ENCODE results near the gene SYPL2. TPM values are rescaled to one million over a fixed set of nuclear protein-coding genes. Genes with fewer than 3 reads are reported as not detected.

Gene SYPL2
- total RNA-seq, 1 donor from 2014 or later, result not detected

- H3K36me3 Mint-ChIP-seq (ENCODE audit: low read depth, unreplicated experiment), result peaks cover 6% of the 10 kb centered on the region
- H3K4me3 Mint-ChIP-seq (ENCODE audit: unreplicated experiment), result peak overlapping the region; percentile 76
- H3K4me1 Mint-ChIP-seq (ENCODE audit: unreplicated experiment), result no peaks in the 10 kb centered on the region
- no peak for DNase-seq (ENCODE audit: low spot score)
- no peaks in the 10 kb centered on the region for H3K9me3 Mint-ChIP-seq (ENCODE audit: unreplicated experiment)
- no peak for TF ChIP-seq CTCF (IDR thresholded peaks at IDR 0.05; ENCODE audit: unreplicated experiment)
- H3K27ac Mint-ChIP-seq (ENCODE audit: unreplicated experiment), result no peak overlapping the region
- peaks cover 5% of the 10 kb centered on the region for H3K27me3 Mint-ChIP-seq (ENCODE audit: unreplicated experiment)
Measured at GRCh38 chr1:109493227-109493626, 26.9 kb downstream of the SYPL2 start.

GRCh38 chr1:109493805-109494539, 27.6 kb downstream of the SYPL2 start, which contains the start of gene CYB561D1:
TSS of gene CYB561D1 (plus strand) at chr1:109494094. CDS start at chr1:109494140, 46 bp downstream.
- H3K4me1 Mint-ChIP-seq (ENCODE audit: unreplicated experiment), result no peaks in the 10 kb centered on the region
- H3K9me3 Mint-ChIP-seq (ENCODE audit: unreplicated experiment), result no peaks in the 10 kb centered on the region
- peak; percentile 98 for DNase-seq (ENCODE audit: low spot score)
- H3K36me3 Mint-ChIP-seq (ENCODE audit: low read depth, unreplicated experiment), result peaks cover 6% of the 10 kb centered on the region
- TF ChIP-seq CTCF (IDR thresholded peaks at IDR 0.05; ENCODE audit: unreplicated experiment), result peak; percentile 77
- H3K27ac Mint-ChIP-seq (ENCODE audit: unreplicated experiment), result no peak within 1 kb of the TSS
- H3K27me3 Mint-ChIP-seq (ENCODE audit: unreplicated experiment), result peaks cover 3% of the 10 kb centered on the region
- H3K4me3 Mint-ChIP-seq (ENCODE audit: unreplicated experiment), result peak within 1 kb of the TSS; percentile 94

GRCh38 chr1:109495738-109496137, 29.4 kb downstream of the SYPL2 start:
- H3K4me1 Mint-ChIP-seq (ENCODE audit: unreplicated experiment), result peaks cover 2% of the 10 kb centered on the region
- peak overlapping the region; percentile 40 for H3K4me3 Mint-ChIP-seq (ENCODE audit: unreplicated experiment)
- peaks cover 9% of the 10 kb centered on the region for H3K36me3 Mint-ChIP-seq (ENCODE audit: low read depth, unreplicated experiment)
- no peaks in the 10 kb centered on the region for H3K9me3 Mint-ChIP-seq (ENCODE audit: unreplicated experiment)
- no peak overlapping the region for H3K27ac Mint-ChIP-seq (ENCODE audit: unreplicated experiment)
- no peak for DNase-seq (ENCODE audit: low spot score)
- H3K27me3 Mint-ChIP-seq (ENCODE audit: unreplicated experiment), result peaks cover 3% of the 10 kb centered on the region
- TF ChIP-seq CTCF (IDR thresholded peaks at IDR 0.05; ENCODE audit: unreplicated experiment), result no peak

GRCh38 chr1:109497449-109498160, 31.3 kb downstream of the SYPL2 start:
- no peak for TF ChIP-seq CTCF (IDR thresholded peaks at IDR 0.05; ENCODE audit: unreplicated experiment)
- Mint-ChIP-seq H3K4me1 (ENCODE audit: unreplicated experiment) (peaks cover 2% of the 10 kb centered on the region), H3K27ac (ENCODE audit: unreplicated experiment) (no peak overlapping the region), H3K27me3 (ENCODE audit: unreplicated experiment) (peaks cover 2% of the 10 kb centered on the region), H3K36me3 (ENCODE audit: low read depth, unreplicated experiment) (peaks cover 13% of the 10 kb centered on the region), H3K9me3 (ENCODE audit: unreplicated experiment) (no peaks in the 10 kb centered on the region), H3K4me3 (ENCODE audit: unreplicated experiment) (no peak overlapping the region)
- DNase-seq (ENCODE audit: low spot score), result no peak

All from endothelial cell (in vitro differentiated cells).